Muscle layer of duodenum (tissue), 2 donors: ENCODE data around the gene SCN4A.
"Not testable (repeated sequence)": the region's sequence is repeated elsewhere in the genome, so short reads cannot be mapped to it uniquely, and the experiment has no call there.

Experiments
- H3K27ac ChIP-seq: one replicate; pipeline ENCODE4 v1.7.0; 2013; ENCODE audit warnings: mild to moderate bottlenecking, low read length
- H3K27me3 ChIP-seq: one replicate; pipeline ENCODE4 v1.7.0; 2013; ENCODE audit warnings: low read depth, mild to moderate bottlenecking, control low read depth, low read length
- H3K36me3 ChIP-seq, 2 donors: one replicate each; pipeline ENCODE4 v1.7.0; 2013; ENCODE audit warnings: low read length in 2 of 2, control low read depth in 1 of 2, mild to moderate bottlenecking in 1 of 2; ENCODE audit not compliant: insufficient read depth in 2 of 2, control insufficient read depth in 1 of 2
- H3K4me1 ChIP-seq, 2 donors: one replicate each; pipeline ENCODE4 v1.7.0; 2013; ENCODE audit warnings: low read length in 2 of 2, mild to moderate bottlenecking in 2 of 2, control low read depth in 1 of 2, moderate library complexity in 1 of 2; ENCODE audit not compliant: insufficient read depth in 2 of 2, control insufficient read depth in 1 of 2
- H3K4me3 ChIP-seq, 2 donors: one replicate each; pipeline ENCODE4 v1.7.0; 2013; ENCODE audit warnings: low read length in 2 of 2, low read depth in 1 of 2, mild to moderate bottlenecking in 1 of 2
- H3K9me3 ChIP-seq, 2 donors: one replicate each; pipeline ENCODE4 v1.7.0; 2013; ENCODE audit warnings: low read length in 2 of 2, control low read depth in 1 of 2, mild to moderate bottlenecking in 1 of 2; ENCODE audit not compliant: control insufficient read depth in 1 of 2
- donor health status: healthy.

SCN4A gene

GRCh38 chr17:63972796-63973195, at the start of gene SCN4A:
Gene SCN4A, minus strand, starts transcription at chr17:63972918. Its CDS starts 77 bp downstream, at chr17:63972841.
- Histone ChIP-seq H3K27me3 (no peaks in the 10 kb centered on the region), H3K27ac (no peak within 1 kb of the TSS), H3K4me3 (no peak within 1 kb of the TSS), H3K36me3 (no peaks in the 10 kb centered on the region), H3K9me3 (no peaks in the 10 kb centered on the region), H3K4me1 (no peaks in the 10 kb centered on the region)

- Histone ChIP-seq H3K4me3 (peak within 1 kb of the TSS; percentile 58 to 65), H3K9me3 (no peaks in the 10 kb centered on the region), H3K27ac (peak within 1 kb of the TSS; percentile 73), H3K27me3 (no peaks in the 10 kb centered on the region), H3K4me1 (no peaks in the 10 kb centered on the region), H3K36me3 (no peaks in the 10 kb centered on the region)
Observed at GRCh38 chr17:64020056-64020766, 47.5 kb upstream of the SCN4A start, which contains the start of gene ICAM2. Gene ICAM2, minus strand, starts transcription at chr17:64020633. Its CDS starts 13,942 bp downstream, at chr17:64006691.

GRCh38 chr17:64019551-64019961, 46.8 kb upstream of the SCN4A start:
- not testable (repeated sequence) for H3K27me3 ChIP-seq, H3K4me1 ChIP-seq, H3K9me3 ChIP-seq, H3K36me3 ChIP-seq
- H3K4me3 ChIP-seq: peak overlapping the region; percentile 58 to 65
- peak overlapping the region; percentile 73 for H3K27ac ChIP-seq

GRCh38 chr17:64017381-64017980, 44.8 kb upstream of the SCN4A start:
- H3K36me3 ChIP-seq: no peaks in the 10 kb centered on the region
- H3K9me3 ChIP-seq: no peaks in the 10 kb centered on the region
- no peaks in the 10 kb centered on the region for H3K4me1 ChIP-seq
- H3K4me3 ChIP-seq: no peak overlapping the region
- H3K27ac ChIP-seq: no peak overlapping the region
- H3K27me3 ChIP-seq: no peaks in the 10 kb centered on the region

- Histone ChIP-seq H3K27ac (no peak overlapping the region), H3K4me3 (no peak overlapping the region), H3K9me3 (no peaks in the 10 kb centered on the region), H3K36me3 (no peaks in the 10 kb centered on the region), H3K4me1 (no peaks in the 10 kb centered on the region), H3K27me3 (no peaks in the 10 kb centered on the region)
Observed at GRCh38 chr17:64016974-64017373, 44.3 kb upstream of the SCN4A start.

- Histone ChIP-seq H3K27me3 (no peaks in the 10 kb centered on the region), H3K36me3 (no peaks in the 10 kb centered on the region), H3K27ac (peak overlapping the region; percentile 27), H3K9me3 (no peaks in the 10 kb centered on the region), H3K4me1 (no peaks in the 10 kb centered on the region), H3K4me3 (no peak overlapping the region)
Observed at GRCh38 chr17:64016231-64016784, 43.6 kb upstream of the SCN4A start.

- H3K27me3 ChIP-seq: no peaks in the 10 kb centered on the region
- no peaks in the 10 kb centered on the region for H3K36me3 ChIP-seq
- H3K9me3 ChIP-seq: no peaks in the 10 kb centered on the region
- H3K4me1 ChIP-seq: no peaks in the 10 kb centered on the region
- no peak overlapping the region for H3K27ac ChIP-seq
- no peak overlapping the region for H3K4me3 ChIP-seq
Observed at GRCh38 chr17:64015447-64015846, 42.7 kb upstream of the SCN4A start.

GRCh38 chr17:64009571-64010402, 37.1 kb upstream of the SCN4A start:
- no peak overlapping the region for H3K4me3 ChIP-seq
- H3K27ac ChIP-seq: no peak overlapping the region
- H3K36me3 ChIP-seq: no peaks in the 10 kb centered on the region
- H3K9me3 ChIP-seq: no peaks in the 10 kb centered on the region
- no peaks in the 10 kb centered on the region for H3K27me3 ChIP-seq
- peaks cover 7 to 17% of the 10 kb centered on the region in 2 donors for H3K4me1 ChIP-seq

GRCh38 chr17:64008830-64009229, 36.1 kb upstream of the SCN4A start:
- no peak overlapping the region for H3K4me3 ChIP-seq
- no peaks in the 10 kb centered on the region for H3K36me3 ChIP-seq
- peaks cover 7 to 17% of the 10 kb centered on the region in 2 donors for H3K4me1 ChIP-seq
- H3K27ac ChIP-seq: no peak overlapping the region
- H3K9me3 ChIP-seq: no peaks in the 10 kb centered on the region
- no peaks in the 10 kb centered on the region for H3K27me3 ChIP-seq

- Histone ChIP-seq H3K36me3 (no peaks in the 10 kb centered on the region), H3K27me3 (no peaks in the 10 kb centered on the region), H3K9me3 (no peaks in the 10 kb centered on the region), H3K27ac (no peak overlapping the region), H3K4me1 (peaks cover 7 to 17% of the 10 kb centered on the region in 2 donors), H3K4me3 (no peak overlapping the region)
Observed at GRCh38 chr17:64008346-64008745, 35.6 kb upstream of the SCN4A start.

- Histone ChIP-seq H3K4me3 (no peak overlapping the region), H3K9me3 (no peaks in the 10 kb centered on the region), H3K36me3 (no peaks in the 10 kb centered on the region), H3K27ac (peak overlapping the region; percentile 51), H3K4me1 (peaks cover 7 to 17% of the 10 kb centered on the region in 2 donors), H3K27me3 (no peaks in the 10 kb centered on the region)
Observed at GRCh38 chr17:64007838-64008282, 35.1 kb upstream of the SCN4A start.
